Fibroblast of pulmonary artery (primary cell): ENCODE measurements around the gene TSEN54.

ENCODE experiments used
- DNase-seq: peaks from one replicate; pipeline ENCODE4 v3.0.0-alpha.2; 2010; ENCODE audit warnings: low read depth
- H3K4me3 ChIP-seq: replicated peaks from 2 replicates; pipeline ENCODE4 v1.5.1; 2011; ENCODE audit warnings: low read depth, mild to moderate bottlenecking, control low read depth, low read length, moderate library complexity
- CTCF ChIP-seq: IDR thresholded peaks from 2 replicates; pipeline ENCODE4 v1.5.1; 2011; ENCODE audit warnings: mild to moderate bottlenecking, control low read depth, low read length, inconsistent platforms; ENCODE audit errors: missing control alignments

TSEN54 gene

GRCh38 chr17:75535871-75536270 is 19.5 kb downstream of the TSEN54 start:
- TF ChIP-seq CTCF = no peak
- H3K4me3 ChIP-seq = no peak overlapping the region
- no peak for DNase-seq

- no peak for DNase-seq
- no peak for TF ChIP-seq CTCF
- no peak overlapping the region for H3K4me3 ChIP-seq
These were observed 20.0 kb downstream of the TSEN54 start for GRCh38 chr17:75536366-75536765.

GRCh38 chr17:75539967-75540729 is 23.8 kb downstream of the TSEN54 start:
- H3K4me3 ChIP-seq = no peak overlapping the region
- no peak for TF ChIP-seq CTCF
- no peak for DNase-seq

GRCh38 chr17:75540923-75541503 is 24.7 kb downstream of the TSEN54 start:
- DNase-seq = no peak
- no peak for TF ChIP-seq CTCF
- H3K4me3 ChIP-seq = no peak overlapping the region

- no peak overlapping the region for H3K4me3 ChIP-seq
- no peak for TF ChIP-seq CTCF
- no peak for DNase-seq
These were observed 25.9 kb downstream of the TSEN54 start for GRCh38 chr17:75542229-75542628.

- H3K4me3 ChIP-seq = no peak overlapping the region
- no peak for DNase-seq
- no peak for TF ChIP-seq CTCF
These were observed 26.5 kb downstream of the TSEN54 start for GRCh38 chr17:75542728-75543336.
